Measurements from ENCODE around the gene NBR1.

DNA sequence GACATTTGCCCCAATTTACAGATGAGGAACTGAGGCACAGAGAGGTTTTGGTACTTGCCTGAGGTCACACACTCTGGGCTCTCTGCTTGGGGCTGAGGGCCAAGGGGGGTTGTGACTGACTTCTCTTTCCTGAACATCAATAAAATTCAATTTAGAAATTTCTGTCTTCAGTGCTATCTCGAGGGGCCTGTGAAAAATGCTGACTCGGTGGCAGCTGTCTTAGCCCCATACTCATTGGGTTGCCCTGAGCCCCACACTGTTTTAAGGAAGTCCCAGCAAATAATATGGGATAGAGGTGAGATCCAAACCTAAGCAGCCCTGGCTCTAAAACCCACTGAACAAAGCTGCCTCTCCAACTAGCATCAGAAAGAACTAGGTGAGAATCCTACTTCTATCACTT, 38.9 kb upstream of the NBR1 start:
- TF ChIP-seq POLR2A (IDR thresholded peaks at IDR 0.05): no peak
- TF ChIP-seq, protein P1, sequence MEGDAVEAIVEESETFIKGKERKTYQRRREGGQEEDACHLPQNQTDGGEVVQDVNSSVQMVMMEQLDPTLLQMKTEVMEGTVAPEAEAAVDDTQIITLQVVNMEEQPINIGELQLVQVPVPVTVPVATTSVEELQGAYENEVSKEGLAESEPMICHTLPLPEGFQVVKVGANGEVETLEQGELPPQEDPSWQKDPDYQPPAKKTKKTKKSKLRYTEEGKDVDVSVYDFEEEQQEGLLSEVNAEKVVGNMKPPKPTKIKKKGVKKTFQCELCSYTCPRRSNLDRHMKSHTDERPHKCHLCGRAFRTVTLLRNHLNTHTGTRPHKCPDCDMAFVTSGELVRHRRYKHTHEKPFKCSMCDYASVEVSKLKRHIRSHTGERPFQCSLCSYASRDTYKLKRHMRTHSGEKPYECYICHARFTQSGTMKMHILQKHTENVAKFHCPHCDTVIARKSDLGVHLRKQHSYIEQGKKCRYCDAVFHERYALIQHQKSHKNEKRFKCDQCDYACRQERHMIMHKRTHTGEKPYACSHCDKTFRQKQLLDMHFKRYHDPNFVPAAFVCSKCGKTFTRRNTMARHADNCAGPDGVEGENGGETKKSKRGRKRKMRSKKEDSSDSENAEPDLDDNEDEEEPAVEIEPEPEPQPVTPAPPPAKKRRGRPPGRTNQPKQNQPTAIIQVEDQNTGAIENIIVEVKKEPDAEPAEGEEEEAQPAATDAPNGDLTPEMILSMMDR (IDR thresholded peaks at IDR 0.05): no peak

Data from ovary (tissue), 3 donors.